IPS-NIHi11 (cell line): Measurements from ENCODE around the gene ATP11C.
"Not testable (repeated sequence)": the region's sequence is repeated elsewhere in the genome, so short reads cannot be mapped to it uniquely, and the experiment has no call there.

Experiments used
- DNase-seq: peaks from one replicate; pipeline ENCODE4 v3.0.0; 2012; ENCODE audit warnings: mixed read lengths, low spot score

ATP11C gene

DNA sequence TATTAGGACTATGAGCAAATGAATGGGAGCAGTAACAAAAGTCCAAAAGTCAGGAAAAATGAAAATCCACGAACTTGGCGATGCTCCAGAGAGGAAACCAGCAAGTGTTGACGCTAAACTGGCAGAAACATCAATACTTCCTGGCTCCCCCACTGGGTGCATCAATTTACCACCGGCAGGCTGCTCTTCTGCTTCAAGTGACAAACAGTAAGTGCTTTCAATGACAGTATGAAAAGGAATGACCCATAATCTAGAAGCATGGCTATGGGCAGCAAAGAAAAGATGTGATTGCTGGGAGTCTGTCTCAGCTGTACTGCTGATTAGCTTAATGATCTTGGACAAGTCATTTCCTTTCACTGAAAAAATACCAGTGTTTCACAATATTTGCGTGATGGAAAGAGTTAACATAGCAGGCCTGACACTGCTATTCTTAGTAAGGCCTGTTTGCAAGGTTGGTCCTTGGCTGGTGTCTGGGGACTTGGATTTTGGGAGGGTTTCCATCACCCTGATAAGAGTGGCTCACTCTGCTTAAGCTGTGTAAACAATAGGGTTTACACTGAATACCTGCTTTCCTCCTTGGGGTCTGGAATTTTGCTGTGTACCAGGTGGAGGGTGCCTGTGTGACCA lies 8.7 kb downstream of the ATP11C start:
- DNase-seq = no peak

DNA sequence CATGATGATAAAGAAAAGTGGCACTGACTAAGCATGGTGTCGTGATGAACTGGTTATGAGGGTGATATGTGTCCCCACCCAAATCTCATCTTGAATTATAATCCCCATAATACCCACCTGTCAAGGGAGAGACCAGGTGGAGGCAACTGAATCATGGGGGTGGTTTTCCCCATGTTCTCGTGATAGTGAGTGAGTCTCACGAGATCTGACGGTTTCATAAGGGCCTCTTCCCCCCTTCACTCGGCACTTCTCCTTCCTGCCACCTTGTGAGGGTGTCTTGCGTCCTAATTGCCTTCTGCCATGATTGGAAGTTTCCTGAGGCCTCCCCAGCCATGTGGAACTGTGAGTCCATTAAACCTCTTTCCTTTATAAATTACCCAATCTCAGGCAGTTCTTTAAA lies 11.7 kb downstream of the ATP11C start:
- DNase-seq = not testable (repeated sequence)

DNA sequence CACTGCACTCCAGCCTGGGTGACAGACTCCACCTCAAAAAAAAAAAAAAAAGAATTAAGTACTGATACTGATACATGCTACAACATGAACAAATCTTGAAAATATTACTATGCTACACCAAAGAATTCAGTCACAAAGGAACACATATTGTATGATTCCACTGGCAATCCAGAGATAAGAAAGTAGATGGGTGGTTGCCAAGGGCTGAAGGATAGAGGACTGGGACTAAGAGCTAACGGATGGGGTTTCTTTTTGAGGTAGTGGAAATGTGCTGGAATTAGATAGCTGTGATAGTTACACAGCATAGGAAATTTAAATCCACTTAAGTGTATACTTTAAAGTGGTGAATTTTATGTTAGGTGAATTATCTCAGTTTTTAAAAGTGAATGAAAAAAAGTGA lies 12.5 kb downstream of the ATP11C start:
- no peak for DNase-seq

DNA sequence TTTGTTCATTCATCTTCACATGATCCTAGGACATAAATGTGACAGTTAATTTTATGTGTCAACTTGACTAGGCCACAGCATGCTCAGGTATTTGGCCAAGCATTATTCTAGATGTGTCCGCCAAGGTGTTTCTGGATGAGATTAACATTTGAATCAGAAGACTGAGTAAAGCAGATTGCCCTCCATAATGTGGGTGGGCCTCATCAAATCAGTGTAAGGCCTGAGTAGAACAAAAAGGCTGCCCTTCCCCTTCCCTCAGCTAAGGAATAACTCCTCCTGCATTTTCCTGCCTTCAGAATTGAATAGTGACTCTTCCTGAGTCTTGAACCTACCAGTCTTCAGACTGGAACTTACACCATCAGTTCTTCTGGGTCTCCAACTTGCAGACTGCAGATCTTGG lies 18.4 kb downstream of the ATP11C start:
- DNase-seq = no peak

DNA sequence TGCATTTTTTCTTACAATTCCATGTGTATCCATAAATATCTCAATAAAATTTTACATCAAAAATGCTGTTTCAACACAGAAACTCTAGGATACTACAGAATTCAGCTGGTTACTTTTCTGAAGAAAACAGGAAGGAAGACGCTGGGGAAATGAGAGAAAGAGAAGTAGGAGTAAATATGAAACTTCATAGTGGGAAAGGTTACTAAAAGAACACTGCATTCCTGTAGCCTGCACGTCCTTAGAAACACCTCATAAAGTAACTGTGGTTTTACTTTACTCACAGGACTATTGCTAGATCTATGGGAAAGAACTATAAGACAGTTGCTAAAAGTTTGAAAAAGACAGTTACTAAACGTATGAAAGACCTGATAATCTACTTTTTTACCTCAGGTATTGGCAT lies 23.1 kb downstream of the ATP11C start:
- DNase-seq = no peak

DNA sequence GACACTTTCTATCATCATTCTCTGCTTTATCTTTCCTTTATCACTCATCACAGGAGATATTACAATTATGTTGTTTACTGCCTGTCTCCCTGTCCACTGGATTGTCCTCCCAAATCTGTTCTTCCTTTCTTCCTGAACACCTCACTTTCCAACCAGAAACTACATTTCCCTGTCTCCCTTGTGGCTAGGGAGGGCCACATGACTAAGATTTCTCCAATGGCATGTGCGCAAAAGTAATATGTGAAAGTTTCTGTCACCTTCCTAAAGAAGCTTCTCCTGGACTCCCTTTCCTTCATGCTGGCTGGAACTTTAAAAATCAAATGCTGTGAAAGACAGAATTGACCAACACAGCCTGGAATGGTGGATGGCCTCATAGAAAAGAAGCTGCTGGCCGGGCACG lies 25.8 kb downstream of the ATP11C start:
- DNase-seq = no peak

DNA sequence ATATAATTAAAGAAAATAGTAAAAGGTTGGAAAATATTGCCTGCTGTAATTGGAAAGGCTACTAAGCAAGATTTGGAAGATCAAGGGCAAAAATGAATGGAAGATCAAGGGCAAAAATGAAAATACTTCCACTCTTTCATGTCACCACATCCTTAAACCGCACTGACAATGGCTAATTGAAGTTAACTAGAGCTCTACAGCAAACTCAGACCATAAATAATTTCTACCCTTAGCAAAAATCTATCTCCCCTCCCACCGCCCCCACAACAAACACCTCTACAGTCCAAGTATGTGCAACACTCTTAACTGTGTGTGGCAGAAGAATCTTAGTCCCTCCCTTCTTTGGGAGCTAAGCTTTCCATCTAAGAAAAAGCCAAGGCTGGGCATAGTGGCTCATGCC lies 27.1 kb downstream of the ATP11C start:
- DNase-seq = no peak

DNA sequence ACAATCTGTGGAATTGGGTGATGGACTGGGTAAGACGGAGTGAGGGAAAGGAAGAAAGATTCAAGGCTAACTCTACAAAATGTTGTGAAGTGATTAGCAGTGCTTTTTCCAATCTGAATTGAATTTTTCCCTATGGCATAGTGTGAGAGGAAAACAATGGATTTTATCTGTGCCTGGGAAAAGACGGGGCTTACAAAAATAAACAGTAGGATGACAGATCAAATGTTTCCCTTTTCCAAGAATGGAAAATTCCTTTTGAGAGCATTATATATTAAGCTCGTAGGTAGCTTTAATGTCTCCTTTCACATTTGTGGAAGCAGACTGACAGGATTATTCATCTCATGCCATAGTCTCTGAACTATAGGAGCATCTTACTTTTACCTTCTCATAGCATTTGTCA lies 27.8 kb downstream of the ATP11C start:
- no peak for DNase-seq

DNA sequence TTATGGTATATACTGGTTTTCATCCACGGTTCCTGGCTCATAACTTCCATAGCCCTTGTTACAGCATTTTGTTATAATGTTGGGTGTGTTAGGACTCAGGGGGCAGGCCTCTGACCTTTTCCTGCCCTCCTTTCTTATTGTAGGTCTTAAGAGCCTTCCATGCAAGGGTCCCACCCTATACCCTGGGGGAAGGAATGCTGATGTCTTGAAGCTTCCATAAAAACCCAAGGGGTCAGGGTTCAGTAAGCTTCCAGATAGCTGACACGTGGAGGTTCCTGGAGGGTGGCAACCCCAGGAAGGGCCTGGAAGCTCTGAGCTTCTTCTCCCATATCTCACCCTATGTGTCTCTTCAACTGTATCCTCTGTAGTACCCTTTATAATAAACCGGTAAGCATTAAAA lies 29.6 kb downstream of the ATP11C start:
- DNase-seq = no peak

DNA sequence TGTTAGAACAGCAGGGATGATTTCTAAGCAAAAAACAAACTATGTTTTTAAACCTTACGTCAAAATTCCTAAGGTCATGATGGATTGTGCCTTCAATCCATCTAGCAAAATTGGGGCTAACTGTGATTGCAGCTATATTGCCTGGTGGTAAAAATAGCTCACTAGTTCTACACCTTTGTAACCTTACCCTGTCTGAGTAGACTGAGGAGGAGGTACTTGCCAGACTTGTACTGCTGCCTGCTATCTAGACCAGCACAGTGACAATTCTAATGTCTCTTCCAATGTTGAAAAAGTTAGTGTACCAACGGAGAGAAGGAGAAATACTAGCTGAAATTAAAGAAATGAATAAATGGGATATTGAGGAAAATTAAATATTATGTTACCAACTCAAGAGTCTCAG lies 30.3 kb downstream of the ATP11C start:
- no peak for DNase-seq

DNA sequence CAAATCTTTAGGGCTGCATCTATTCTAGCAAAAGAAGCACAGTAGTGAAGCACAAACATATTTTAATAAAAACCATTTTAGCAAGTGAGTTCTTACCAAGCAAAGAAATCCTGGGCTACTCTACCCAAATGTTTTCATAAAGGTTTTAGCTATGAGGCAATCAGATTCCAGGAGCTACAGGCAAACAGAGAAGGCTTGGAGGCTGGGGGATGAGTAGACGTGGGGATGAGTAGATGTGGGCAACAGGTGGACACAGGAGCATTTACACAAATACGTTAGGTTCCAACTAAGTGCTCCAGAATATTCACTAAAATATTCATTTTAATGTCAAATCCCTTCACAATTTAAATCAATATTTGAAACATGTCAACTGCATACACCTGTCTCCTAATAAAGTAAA lies 34.5 kb downstream of the ATP11C start:
- DNase-seq = no peak

DNA sequence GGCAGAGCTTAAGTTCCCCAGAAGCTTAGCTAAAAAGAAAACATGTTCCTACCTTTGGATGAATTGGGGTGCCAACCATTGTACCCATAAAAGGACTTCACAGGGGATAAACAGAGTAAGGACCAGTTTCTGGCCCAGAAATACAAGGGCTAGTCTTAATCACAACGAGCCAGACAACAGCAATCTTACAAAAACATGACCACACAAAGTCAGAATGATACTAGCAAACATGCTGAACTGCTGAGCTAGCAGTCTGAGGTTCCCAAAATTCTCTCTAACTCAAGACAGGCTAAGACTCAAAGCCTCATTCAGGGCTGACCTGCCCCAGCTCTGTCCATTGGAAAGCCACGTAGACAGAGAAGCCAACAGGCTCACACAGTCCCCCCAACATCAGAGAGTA lies 40.3 kb downstream of the ATP11C start:
- DNase-seq = no peak

DNA sequence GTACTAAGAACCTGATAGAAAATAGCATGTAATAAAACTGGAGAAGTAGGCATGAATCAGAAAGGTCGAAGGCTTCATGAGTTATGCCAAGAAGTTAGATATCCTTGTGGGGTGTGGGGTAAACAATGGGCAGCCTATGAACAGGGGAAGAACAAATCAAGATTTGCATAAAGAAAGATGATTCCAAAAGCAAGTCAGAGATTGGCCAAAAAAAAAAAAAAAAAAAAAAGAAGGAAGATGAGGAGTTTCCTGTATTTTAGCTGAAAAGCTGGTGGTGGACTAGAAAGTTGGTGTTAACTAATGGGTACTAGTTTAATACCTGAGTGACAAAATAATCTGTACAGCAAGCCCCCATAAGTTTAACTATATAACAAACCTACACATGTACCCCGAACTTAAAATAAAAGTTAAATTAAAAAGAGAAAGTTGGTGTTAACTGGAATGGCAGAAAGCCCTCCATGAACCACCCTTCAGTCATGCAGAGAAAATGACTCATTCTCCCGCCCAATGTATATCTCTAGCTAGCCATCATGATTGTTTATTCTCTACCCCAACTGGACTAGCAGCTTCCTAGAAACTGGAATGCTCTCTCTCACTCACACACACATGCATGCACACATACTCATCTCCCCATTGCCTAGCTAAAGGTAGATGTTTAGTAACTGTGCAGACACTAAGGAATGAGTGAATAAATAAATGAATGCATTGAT lies 41.7 kb downstream of the ATP11C start:
- DNase-seq = no peak

DNA sequence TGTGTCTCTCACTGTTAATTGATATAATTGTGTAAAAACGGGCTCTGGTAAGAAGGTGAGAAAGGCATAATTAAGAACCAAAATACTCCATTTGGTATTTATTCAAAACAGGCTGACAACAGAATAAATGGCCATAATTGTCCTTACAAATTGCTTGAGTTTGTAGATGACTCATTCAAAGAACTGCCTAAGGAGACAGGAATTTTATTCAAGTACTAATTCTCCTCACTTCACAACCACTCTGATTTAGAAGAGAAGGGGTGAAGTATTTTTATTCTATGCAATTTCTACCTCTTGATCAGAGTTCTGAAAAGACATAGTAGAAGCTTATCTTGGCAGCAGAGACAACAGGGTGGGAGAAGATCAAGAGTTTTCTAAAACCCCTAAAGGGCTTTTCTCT lies 43.1 kb downstream of the ATP11C start:
- DNase-seq = no peak

DNA sequence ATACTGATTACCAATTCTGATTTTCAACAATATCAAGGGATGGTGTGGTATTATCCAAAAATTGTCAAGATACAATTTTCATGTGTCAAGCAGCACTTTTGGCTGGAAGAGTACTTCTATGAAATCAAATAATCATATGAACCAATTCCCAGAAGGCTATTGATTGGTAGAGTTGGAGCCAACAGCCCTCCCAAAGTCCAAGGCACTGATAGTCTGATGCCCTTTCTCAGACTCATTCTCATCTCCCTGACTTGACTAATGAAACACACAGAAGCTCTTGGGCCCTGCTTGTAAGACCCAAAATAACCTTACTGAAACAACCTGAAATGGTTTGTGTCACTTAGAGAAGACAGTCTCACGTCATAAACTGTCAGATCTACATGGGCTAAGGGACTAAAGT lies 48.9 kb downstream of the ATP11C start:
- DNase-seq = no peak

DNA sequence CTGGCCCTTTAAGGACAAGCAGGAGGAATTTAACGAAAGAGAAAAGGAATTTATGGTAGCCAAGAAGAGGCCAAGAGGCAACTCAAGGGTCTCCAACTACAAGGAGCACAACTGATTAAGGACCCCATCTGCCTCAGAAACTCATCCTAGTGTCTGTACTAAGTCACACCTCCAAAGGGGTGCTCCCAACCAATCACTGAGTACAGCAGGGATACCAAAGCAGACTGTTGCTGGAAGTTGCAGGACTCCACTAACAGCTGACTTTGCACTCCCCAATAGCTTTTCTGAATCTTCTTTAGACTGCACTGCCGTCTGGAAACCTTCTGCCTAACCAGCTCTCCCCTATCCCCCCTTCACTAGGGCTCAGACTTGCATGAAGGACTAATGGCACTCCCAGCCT lies 50.6 kb downstream of the ATP11C start:
- no peak for DNase-seq

DNA sequence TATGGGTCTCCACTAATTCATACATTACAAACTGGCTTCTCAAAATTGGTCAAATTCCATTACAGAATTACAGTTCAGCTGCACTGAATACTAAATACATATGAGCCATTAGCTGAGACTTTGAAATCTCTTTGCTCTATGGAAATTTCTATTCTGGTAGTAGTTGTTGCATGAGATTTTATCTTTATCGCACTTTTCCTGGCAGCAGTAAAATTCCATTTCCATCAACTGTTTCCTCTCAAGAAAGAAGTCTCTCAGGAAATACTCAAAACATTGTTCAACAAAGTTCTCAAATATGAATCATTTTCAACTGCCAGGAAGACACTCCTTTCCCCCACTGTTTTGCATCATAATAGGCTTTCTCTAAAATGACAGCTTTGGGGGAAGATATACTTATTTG lies 51.3 kb downstream of the ATP11C start:
- DNase-seq = no peak

DNA sequence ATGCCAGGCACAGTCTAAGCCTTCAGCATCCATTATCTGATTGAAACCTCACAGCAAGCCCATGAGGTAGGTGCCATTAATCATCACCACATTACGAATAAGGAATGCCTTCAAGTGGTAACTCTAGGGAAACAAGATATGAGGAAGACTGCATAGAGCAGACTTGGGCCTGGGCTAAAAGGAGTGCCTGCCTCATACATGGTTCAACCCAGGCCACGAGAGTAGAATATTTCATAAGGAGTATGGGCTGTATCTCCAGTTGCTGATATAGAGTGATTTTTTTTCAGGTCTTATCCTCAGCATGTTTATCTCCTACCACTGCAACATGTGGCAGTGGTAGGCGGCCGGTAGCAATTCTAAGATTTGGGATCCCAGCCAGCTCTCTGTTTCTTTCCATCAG lies 51.7 kb downstream of the ATP11C start:
- no peak for DNase-seq

DNA sequence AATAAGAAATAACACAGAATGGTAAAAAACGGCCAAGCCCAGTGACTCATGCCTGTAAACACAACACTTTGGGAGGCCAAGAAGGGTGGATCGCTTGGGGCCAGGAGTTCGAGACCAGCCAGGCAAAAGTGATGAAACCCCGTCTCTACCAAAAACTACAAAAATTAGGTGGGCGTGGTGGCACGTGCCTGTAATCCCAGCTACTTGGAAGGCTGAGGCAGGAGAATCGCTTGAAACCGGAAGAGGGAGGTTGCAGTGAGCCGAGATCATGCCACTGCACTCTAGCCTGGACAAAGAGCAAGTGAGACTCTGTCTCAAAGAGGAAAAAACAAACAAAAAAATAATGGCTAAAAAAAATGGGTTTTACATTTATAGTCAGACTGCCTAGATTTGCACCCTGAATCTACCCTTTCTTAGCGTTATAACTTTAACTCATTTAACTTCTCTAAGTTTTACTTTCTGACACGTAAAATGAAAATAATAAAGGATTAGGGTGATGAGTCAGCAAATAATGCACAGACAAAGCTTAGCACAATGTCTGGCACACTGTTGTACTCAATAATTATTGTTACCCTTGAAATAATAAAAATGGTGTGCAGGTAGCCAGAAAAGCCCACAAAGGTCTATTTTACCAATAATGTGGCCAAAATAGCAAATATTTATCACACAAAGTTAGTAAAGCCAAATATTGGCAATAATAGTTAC lies 55.0 kb downstream of the ATP11C start:
- no peak for DNase-seq

DNA sequence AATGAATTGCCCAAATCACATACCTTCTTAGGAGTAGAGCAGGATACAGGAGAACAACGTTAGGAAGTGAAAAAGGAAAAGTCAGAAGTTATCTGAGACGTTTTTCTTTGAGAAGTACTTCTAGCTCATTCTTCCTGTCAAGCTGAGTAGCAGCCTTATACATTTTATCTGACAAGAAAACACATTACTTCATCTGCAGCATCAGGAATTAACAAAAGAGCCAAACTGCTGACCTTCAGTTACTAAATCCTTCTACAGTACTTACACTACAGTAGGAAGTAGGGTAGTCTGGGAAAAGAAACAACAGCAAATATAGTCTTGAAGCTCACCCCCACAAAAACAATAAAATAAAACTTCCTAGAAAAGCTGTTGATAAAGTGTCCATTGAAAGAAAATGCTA lies 57.0 kb downstream of the ATP11C start:
- no peak for DNase-seq

DNA sequence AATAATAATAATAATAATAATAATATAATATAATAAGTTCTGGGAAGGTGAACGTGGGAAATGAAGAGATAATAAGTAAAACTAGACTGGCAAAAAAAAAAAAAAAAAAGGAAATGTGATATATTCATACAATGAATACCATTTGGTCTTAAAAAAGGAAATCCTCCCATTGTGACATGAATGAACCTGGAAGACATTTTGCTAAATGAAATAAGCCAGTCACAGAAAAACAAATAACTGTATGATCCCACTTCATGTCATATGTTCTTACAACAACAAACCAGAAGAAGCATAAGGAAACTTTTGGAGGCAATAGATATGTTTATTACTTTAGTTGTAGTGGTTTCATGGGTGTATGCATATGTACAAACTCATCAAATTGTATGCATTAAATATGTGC lies 63.1 kb downstream of the ATP11C start:
- no peak for DNase-seq

DNA sequence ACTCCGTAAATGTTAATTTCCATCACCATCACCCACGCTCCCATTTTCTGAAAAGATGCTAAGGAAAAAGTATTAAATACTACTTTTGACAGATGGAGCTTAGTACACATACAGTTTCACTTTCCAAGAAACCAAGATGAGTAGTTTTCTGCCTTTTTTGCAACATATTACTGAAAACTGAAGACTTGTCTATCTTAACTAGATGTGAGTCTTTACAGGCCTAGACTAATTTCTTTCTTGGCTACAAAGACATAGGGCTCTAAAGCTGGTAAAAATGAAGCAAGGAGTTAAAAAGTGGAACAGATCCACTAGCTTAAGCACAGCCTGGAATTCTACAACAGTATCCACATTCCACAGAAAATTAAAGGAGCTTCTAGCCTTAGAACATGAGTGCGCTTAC lies 68.2 kb downstream of the ATP11C start:
- no peak for DNase-seq

DNA sequence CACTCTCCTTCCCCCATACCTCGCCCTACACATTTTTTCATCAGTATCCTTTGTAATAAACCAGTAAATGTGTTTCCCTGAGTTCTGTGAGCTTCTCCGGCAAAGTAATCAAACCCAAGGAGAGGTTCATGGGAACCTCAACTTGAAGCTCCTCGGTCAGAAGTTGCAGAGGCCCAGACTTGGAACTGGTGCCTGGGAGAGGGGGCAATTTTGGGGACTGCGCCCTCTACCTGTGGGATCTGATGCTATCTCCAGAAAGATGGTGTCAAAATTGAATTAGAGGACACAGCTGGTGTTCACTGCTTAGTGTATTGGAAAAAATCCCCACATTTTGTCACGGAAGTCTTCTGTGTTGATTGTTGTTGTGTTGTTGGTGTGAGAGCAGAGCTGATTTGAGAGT lies 70.6 kb downstream of the ATP11C start:
- no peak for DNase-seq

DNA sequence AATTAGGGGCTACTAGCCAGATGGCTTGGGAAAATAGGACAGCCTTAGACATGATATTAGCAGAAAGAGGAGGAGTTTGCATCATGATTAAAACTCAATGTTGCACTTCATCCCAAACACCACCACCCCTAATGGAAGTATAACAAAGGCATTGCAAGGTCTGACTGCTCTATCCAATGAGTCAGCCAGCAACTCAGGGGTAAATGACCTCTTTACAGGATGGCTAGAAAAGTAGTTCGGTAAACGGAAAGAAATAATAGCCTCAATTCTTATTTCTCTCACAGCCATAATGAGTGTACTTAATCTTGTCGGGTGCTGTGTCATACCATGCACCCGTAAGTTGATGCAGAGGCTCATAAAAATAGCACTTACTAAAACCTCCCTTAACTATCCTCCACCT lies 76.0 kb downstream of the ATP11C start:
- DNase-seq = not testable (repeated sequence)
